Measurements from ENCODE around the gene PTGS1.

DNA sequence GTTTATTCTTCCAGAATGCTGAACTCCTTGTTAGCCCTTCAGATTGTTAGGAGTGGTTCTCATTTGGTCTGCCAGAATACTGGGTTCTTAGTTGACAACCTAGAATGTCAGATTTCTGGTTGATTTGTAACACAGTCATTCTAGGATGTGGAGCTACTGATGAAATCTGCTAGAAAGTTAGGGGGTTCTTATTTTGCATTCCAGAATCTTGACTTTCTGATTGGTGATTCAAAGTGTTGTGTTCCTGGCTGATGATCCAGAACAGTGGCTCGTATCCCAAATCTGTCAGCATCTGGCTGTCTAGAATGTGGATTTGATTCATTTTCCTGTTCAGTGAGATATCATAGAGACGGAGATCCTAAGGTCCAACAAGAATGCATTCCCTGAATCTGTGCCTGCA lies 21.9 kb downstream of the PTGS1 start:
- TF ChIP-seq, protein P1, sequence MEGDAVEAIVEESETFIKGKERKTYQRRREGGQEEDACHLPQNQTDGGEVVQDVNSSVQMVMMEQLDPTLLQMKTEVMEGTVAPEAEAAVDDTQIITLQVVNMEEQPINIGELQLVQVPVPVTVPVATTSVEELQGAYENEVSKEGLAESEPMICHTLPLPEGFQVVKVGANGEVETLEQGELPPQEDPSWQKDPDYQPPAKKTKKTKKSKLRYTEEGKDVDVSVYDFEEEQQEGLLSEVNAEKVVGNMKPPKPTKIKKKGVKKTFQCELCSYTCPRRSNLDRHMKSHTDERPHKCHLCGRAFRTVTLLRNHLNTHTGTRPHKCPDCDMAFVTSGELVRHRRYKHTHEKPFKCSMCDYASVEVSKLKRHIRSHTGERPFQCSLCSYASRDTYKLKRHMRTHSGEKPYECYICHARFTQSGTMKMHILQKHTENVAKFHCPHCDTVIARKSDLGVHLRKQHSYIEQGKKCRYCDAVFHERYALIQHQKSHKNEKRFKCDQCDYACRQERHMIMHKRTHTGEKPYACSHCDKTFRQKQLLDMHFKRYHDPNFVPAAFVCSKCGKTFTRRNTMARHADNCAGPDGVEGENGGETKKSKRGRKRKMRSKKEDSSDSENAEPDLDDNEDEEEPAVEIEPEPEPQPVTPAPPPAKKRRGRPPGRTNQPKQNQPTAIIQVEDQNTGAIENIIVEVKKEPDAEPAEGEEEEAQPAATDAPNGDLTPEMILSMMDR (IDR thresholded peaks at IDR 0.05; ENCODE audit: poor library complexity, severe bottlenecking): no peak
- TF ChIP-seq TAF1 (IDR thresholded peaks at IDR 0.05; ENCODE audit: low read depth) (no peak), REST (IDR thresholded peaks at IDR 0.05; ENCODE audit: borderline replicate concordance) (no peak), EZH2 (IDR thresholded peaks at IDR 0.05; ENCODE audit: borderline replicate concordance, insufficient read depth, low read length, poor library complexity, severe bottlenecking) (no peak)
